ENCODE results near the gene ECM2.

The ECM2 gene

GRCh38 chr9:92483627-92484545, 51.9 kb downstream of the ECM2 start:
- Histone ChIP-seq H3K36me3 (ENCODE audit: control insufficient read depth in 2 of 2, insufficient read depth in 2 of 2, low read length in 2 of 2) (no peaks in the 10 kb centered on the region), H3K9ac (ENCODE audit: low read length in 2 of 2) (peak overlapping the region in 1 of 2 donors; percentile 13), H3K4me1 (ENCODE audit: control insufficient read depth, insufficient read depth, low read length) (peaks cover 43% of the 10 kb centered on the region), H3K27ac (ENCODE audit: low read length) (peak overlapping the region; percentile 75), H3K4me3 (ENCODE audit: low read length in 2 of 2) (peak overlapping the region in 1 of 2 donors; percentile 14), H3K27me3 (ENCODE audit: control insufficient read depth in 1 of 2, insufficient read depth in 2 of 2, low read length in 2 of 2) (no peaks in the 10 kb centered on the region), H3K9me3 (ENCODE audit: control insufficient read depth in 2 of 2, low read length in 2 of 2) (no peaks in the 10 kb centered on the region)

DNA sequence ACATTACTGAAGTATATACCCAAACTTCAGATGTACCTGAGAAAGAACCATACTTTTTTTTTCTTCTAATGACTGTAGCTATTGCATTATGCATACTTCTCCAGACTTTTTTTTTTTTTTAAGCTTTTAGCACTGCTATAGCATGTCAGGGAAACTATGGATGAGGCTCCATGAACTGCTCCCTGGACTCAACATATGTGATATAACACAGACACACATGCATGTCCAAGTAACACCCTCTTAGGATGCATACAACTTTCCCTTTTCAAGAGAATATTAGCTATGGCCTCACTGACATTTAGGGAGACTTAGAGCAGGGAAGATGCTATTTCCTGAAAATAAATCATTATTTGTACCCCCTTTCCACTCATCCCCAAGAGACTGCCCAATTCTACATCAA, 53.0 kb downstream of the ECM2 start:
- Histone ChIP-seq H3K36me3 (ENCODE audit: control insufficient read depth in 2 of 2, insufficient read depth in 2 of 2, low read length in 2 of 2) (no peaks in the 10 kb centered on the region), H3K27me3 (ENCODE audit: control insufficient read depth in 1 of 2, insufficient read depth in 2 of 2, low read length in 2 of 2) (no peaks in the 10 kb centered on the region), H3K9ac (ENCODE audit: low read length in 2 of 2) (no peak overlapping the region), H3K4me1 (ENCODE audit: control insufficient read depth, insufficient read depth, low read length) (peaks cover 45% of the 10 kb centered on the region), H3K27ac (ENCODE audit: low read length) (peak overlapping the region; percentile 75), H3K9me3 (ENCODE audit: control insufficient read depth in 2 of 2, low read length in 2 of 2) (no peaks in the 10 kb centered on the region), H3K4me3 (ENCODE audit: low read length in 2 of 2) (no peak overlapping the region)

DNA sequence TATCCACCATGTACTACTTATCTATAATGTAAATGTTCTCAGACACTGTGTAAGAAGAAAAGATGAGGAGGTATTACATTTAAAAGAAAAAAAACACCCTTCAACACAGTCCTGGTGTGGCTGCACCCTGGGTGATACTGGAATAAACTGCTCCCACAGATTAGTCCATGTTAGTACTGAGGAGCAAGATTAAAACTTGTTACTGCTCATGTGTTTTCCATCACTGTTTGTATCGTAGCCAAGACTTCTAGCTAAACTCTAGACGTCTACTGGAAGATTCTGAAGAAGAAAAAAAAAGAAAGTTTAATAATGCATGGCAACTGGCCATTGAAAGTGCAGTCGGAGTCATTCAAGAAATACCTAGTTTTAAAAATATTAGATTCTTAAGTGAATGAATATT, 53.5 kb downstream of the ECM2 start, which contains the start of gene ASPN:
Gene ASPN (minus strand): TSS at position 178 of the 400 bp plus-strand sequence.
- Histone ChIP-seq H3K4me3 (ENCODE audit: low read length in 2 of 2) (peak within 1 kb of the TSS; percentile 55 to 56), H3K27me3 (ENCODE audit: control insufficient read depth in 1 of 2, insufficient read depth in 2 of 2, low read length in 2 of 2) (no peaks in the 10 kb centered on the region), H3K9ac (ENCODE audit: low read length in 2 of 2) (peak within 1 kb of the TSS; percentile 42 to 56), H3K9me3 (ENCODE audit: control insufficient read depth in 2 of 2, low read length in 2 of 2) (no peaks in the 10 kb centered on the region), H3K27ac (ENCODE audit: low read length) (peak within 1 kb of the TSS; percentile 79), H3K36me3 (ENCODE audit: control insufficient read depth in 2 of 2, insufficient read depth in 2 of 2, low read length in 2 of 2) (no peaks in the 10 kb centered on the region), H3K4me1 (ENCODE audit: control insufficient read depth, insufficient read depth, low read length) (peaks cover 45% of the 10 kb centered on the region)

GRCh38 chr9:92480986-92481633, 54.7 kb downstream of the ECM2 start:
- Histone ChIP-seq H3K4me1 (ENCODE audit: control insufficient read depth, insufficient read depth, low read length) (peaks cover 42% of the 10 kb centered on the region), H3K4me3 (ENCODE audit: low read length in 2 of 2) (peak overlapping the region; percentile 40 to 56), H3K36me3 (ENCODE audit: control insufficient read depth in 2 of 2, insufficient read depth in 2 of 2, low read length in 2 of 2) (no peaks in the 10 kb centered on the region), H3K9me3 (ENCODE audit: control insufficient read depth in 2 of 2, low read length in 2 of 2) (no peaks in the 10 kb centered on the region), H3K27ac (ENCODE audit: low read length) (peak overlapping the region; percentile 79), H3K9ac (ENCODE audit: low read length in 2 of 2) (peak overlapping the region; percentile 42 to 56), H3K27me3 (ENCODE audit: control insufficient read depth in 1 of 2, insufficient read depth in 2 of 2, low read length in 2 of 2) (no peaks in the 10 kb centered on the region)

GRCh38 chr9:92480291-92480771, 55.5 kb downstream of the ECM2 start:
- peak overlapping the region; percentile 79 for H3K27ac ChIP-seq (ENCODE audit: low read length)
- peaks cover 41% of the 10 kb centered on the region for H3K4me1 ChIP-seq (ENCODE audit: control insufficient read depth, insufficient read depth, low read length)
- peak overlapping the region; percentile 40 to 56 for H3K4me3 ChIP-seq (ENCODE audit: low read length in 2 of 2)
- peak overlapping the region; percentile 56 to 58 for H3K9ac ChIP-seq (ENCODE audit: low read length in 2 of 2)
- no peaks in the 10 kb centered on the region for H3K36me3 ChIP-seq (ENCODE audit: control insufficient read depth in 2 of 2, insufficient read depth in 2 of 2, low read length in 2 of 2)
- H3K27me3 ChIP-seq (ENCODE audit: control insufficient read depth in 1 of 2, insufficient read depth in 2 of 2, low read length in 2 of 2) = no peaks in the 10 kb centered on the region
- no peaks in the 10 kb centered on the region for H3K9me3 ChIP-seq (ENCODE audit: control insufficient read depth in 2 of 2, low read length in 2 of 2)

DNA sequence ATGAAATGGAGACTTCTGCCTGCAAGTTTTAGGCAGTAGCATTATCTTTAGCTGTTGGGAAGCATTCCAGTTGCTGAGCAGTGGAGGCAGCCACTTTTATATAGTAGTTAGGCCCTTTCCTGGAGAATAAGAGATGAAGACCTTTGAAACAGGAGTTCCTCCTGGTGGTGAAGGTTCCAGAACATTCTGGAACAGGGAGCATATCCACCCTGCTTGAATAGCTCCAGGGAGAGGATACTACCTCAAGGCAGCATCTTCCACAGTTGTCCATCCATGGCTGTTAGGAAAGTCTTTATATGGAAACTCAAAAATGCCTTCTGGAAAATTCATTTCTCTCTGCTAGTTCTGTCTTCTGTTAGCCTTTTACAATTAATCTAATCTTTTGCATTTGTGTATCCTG, 56.4 kb downstream of the ECM2 start:
- H3K4me3 ChIP-seq (ENCODE audit: low read length in 2 of 2) = peak overlapping the region; percentile 0 to 44
- H3K36me3 ChIP-seq (ENCODE audit: control insufficient read depth in 2 of 2, insufficient read depth in 2 of 2, low read length in 2 of 2) = peaks cover 0 to 3% of the 10 kb centered on the region in 2 donors
- peak overlapping the region; percentile 79 for H3K27ac ChIP-seq (ENCODE audit: low read length)
- H3K27me3 ChIP-seq (ENCODE audit: control insufficient read depth in 1 of 2, insufficient read depth in 2 of 2, low read length in 2 of 2) = no peaks in the 10 kb centered on the region
- no peaks in the 10 kb centered on the region for H3K9me3 ChIP-seq (ENCODE audit: control insufficient read depth in 2 of 2, low read length in 2 of 2)
- H3K9ac ChIP-seq (ENCODE audit: low read length in 2 of 2) = no peak overlapping the region
- H3K4me1 ChIP-seq (ENCODE audit: control insufficient read depth, insufficient read depth, low read length) = peaks cover 35% of the 10 kb centered on the region

- Histone ChIP-seq H3K4me3 (ENCODE audit: low read length in 2 of 2) (peak overlapping the region in 1 of 2 donors; percentile 44), H3K9ac (ENCODE audit: low read length in 2 of 2) (peak overlapping the region in 1 of 2 donors; percentile 1), H3K27ac (ENCODE audit: low read length) (peak overlapping the region; percentile 79), H3K4me1 (ENCODE audit: control insufficient read depth, insufficient read depth, low read length) (peaks cover 31% of the 10 kb centered on the region), H3K9me3 (ENCODE audit: control insufficient read depth in 2 of 2, low read length in 2 of 2) (no peaks in the 10 kb centered on the region), H3K36me3 (ENCODE audit: control insufficient read depth in 2 of 2, insufficient read depth in 2 of 2, low read length in 2 of 2) (peaks cover under 1 to 3% of the 10 kb centered on the region in 2 donors), H3K27me3 (ENCODE audit: control insufficient read depth in 1 of 2, insufficient read depth in 2 of 2, low read length in 2 of 2) (no peaks in the 10 kb centered on the region)
These were observed 57.0 kb downstream of the ECM2 start for GRCh38 chr9:92478783-92479182.

DNA sequence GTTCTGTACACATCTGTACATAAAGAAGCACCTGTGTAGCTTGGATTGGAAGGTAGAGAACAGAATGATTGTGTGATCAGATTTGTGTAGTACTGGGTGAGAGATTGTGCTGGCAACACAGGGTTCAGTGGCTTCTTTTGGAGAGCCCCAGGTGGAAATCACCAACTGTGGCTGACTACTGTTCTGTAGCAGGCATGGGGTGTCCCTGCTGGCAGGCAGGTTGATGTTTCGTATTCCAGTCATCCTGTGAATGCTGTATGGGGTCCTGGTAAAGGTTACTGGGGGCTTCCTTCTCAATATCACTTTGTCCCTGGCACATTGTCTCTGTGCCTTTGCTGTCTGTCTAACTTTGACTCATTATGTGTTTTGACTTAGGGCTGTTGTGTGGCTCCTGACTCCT, 58.8 kb downstream of the ECM2 start:
- Histone ChIP-seq H3K9ac (ENCODE audit: low read length in 2 of 2) (no peak overlapping the region), H3K36me3 (ENCODE audit: control insufficient read depth in 2 of 2, insufficient read depth in 2 of 2, low read length in 2 of 2) (peaks cover 5% of the 10 kb centered on the region in 2 donors), H3K4me1 (ENCODE audit: control insufficient read depth, insufficient read depth, low read length) (peaks cover 22% of the 10 kb centered on the region), H3K9me3 (ENCODE audit: control insufficient read depth in 2 of 2, low read length in 2 of 2) (no peaks in the 10 kb centered on the region), H3K27me3 (ENCODE audit: control insufficient read depth in 1 of 2, insufficient read depth in 2 of 2, low read length in 2 of 2) (no peaks in the 10 kb centered on the region), H3K4me3 (ENCODE audit: low read length in 2 of 2) (peak overlapping the region; percentile 13 to 31), H3K27ac (ENCODE audit: low read length) (peak overlapping the region; percentile 25)

DNA sequence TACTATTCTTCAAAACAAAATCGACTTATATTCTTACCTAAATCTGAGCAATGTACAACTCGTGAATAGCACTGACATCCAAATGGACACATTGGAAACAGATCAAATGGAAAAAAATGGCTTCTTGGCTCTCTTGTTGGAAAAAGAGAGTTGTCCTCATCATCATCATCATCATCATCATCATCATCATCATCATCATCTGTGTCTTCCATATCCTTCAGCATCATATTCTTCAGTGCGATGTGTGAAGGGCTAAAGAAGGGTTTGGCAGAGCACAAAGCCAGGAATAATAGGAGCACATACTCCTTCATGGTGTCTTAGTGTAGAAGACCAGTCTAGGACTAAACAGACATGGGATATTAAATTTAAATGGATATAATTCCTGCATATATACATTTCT, 61.2 kb downstream of the ECM2 start:
- no peak overlapping the region for H3K4me3 ChIP-seq (ENCODE audit: low read length in 2 of 2)
- no peak overlapping the region for H3K9ac ChIP-seq (ENCODE audit: low read length in 2 of 2)
- no peaks in the 10 kb centered on the region for H3K27me3 ChIP-seq (ENCODE audit: control insufficient read depth in 1 of 2, insufficient read depth in 2 of 2, low read length in 2 of 2)
- H3K36me3 ChIP-seq (ENCODE audit: control insufficient read depth in 2 of 2, insufficient read depth in 2 of 2, low read length in 2 of 2) = peaks cover 5 to 6% of the 10 kb centered on the region in 2 donors
- H3K4me1 ChIP-seq (ENCODE audit: control insufficient read depth, insufficient read depth, low read length) = peaks cover 18% of the 10 kb centered on the region
- no peak overlapping the region for H3K27ac ChIP-seq (ENCODE audit: low read length)
- no peaks in the 10 kb centered on the region for H3K9me3 ChIP-seq (ENCODE audit: control insufficient read depth in 2 of 2, low read length in 2 of 2)

DNA sequence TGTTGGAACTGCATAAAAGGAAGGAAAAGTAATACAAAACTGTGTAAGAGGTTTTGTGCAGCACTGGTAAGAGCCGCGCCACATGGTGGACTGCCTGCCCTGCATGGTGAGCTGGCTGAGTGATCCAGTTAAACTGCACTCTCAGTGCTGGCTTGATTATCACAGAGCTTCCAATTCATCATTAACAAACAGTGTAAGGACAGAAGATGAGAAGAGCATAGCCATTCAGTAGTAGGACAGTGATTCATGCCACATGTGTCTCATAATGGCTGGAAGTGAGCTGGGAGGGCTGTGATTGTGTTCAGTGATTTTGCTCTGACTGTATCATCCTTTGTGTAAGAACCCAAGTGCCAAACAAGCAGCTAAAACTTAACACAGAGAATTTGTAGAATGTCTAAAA, 67.6 kb downstream of the ECM2 start:
- H3K36me3 ChIP-seq (ENCODE audit: control insufficient read depth in 2 of 2, insufficient read depth in 2 of 2, low read length in 2 of 2) = peaks cover 7 to 17% of the 10 kb centered on the region in 2 donors
- no peak overlapping the region for H3K4me3 ChIP-seq (ENCODE audit: low read length in 2 of 2)
- no peaks in the 10 kb centered on the region for H3K27me3 ChIP-seq (ENCODE audit: control insufficient read depth in 1 of 2, insufficient read depth in 2 of 2, low read length in 2 of 2)
- H3K27ac ChIP-seq (ENCODE audit: low read length) = no peak overlapping the region
- H3K4me1 ChIP-seq (ENCODE audit: control insufficient read depth, insufficient read depth, low read length) = peaks cover 7% of the 10 kb centered on the region
- no peaks in the 10 kb centered on the region for H3K9me3 ChIP-seq (ENCODE audit: control insufficient read depth in 2 of 2, low read length in 2 of 2)
- H3K9ac ChIP-seq (ENCODE audit: low read length in 2 of 2) = no peak overlapping the region
